BE2C (cell line): ENCODE data around the gene GPC3.
"Not testable (repeated sequence)": the region's sequence is repeated elsewhere in the genome, so short reads cannot be mapped to it uniquely, and the experiment has no call there.

Experiments used
- DNase-seq: peaks from one replicate; pipeline ENCODE4 v3.0.0-alpha.2; 2020
- H3K27me3 ChIP-seq: fragments of 250-450 bp; sonication (Bioruptor Pico); 2 replicates; pipeline ENCODE4 v1.5.1; 2020; ENCODE audit warnings: mild to moderate bottlenecking
- H3K36me3 ChIP-seq: fragments of 250-450 bp; sonication (Bioruptor Pico); 2 replicates; pipeline ENCODE4 v1.5.1; 2020; ENCODE audit warnings: mild to moderate bottlenecking
- H3K4me1 ChIP-seq: fragments of 250-450 bp; sonication (Bioruptor Pico); 2 replicates; pipeline ENCODE4 v1.5.1; 2020
- H3K4me3 ChIP-seq: 2 replicates; pipeline ENCODE4 v1.5.1; 2011; ENCODE audit warnings: low read depth, low read length
- H3K9me3 ChIP-seq: fragments of 250-450 bp; sonication (Bioruptor Pico); 2 replicates; pipeline ENCODE4 v1.5.1; 2020
- TF ChIP-seq, protein P1 (sequence below): IDR thresholded peaks from 2 replicates; pipeline ENCODE4 v1.5.1; 2012; ENCODE audit warnings: mild to moderate bottlenecking, low read depth, low read length

Gene GPC3

DNA sequence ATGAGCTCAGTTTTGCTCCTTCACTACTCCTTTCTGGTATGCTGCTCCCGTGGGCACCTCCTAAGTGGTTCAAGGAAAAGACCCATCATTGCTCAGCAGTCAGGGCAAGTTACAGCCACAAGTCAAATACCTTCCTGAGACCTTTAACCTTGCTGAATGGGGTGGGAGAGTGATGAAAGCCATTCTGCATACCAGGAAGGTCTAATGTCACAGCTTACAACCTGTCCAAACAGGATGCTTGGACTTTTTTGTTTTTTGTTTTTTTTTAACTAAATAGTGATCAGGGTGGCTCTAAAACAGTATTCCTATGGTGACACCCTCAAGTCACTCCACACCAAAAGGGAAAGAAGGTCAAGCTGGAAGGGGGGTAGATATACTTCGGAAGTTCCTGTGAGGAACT is 93.1 kb downstream of the GPC3 start:
- Histone ChIP-seq H3K4me1 (no peaks in the 10 kb centered on the region), H3K27me3 (no peaks in the 10 kb centered on the region), H3K9me3 (no peaks in the 10 kb centered on the region), H3K36me3 (no peaks in the 10 kb centered on the region), H3K4me3 (no peak overlapping the region)
- TF ChIP-seq, protein P1, sequence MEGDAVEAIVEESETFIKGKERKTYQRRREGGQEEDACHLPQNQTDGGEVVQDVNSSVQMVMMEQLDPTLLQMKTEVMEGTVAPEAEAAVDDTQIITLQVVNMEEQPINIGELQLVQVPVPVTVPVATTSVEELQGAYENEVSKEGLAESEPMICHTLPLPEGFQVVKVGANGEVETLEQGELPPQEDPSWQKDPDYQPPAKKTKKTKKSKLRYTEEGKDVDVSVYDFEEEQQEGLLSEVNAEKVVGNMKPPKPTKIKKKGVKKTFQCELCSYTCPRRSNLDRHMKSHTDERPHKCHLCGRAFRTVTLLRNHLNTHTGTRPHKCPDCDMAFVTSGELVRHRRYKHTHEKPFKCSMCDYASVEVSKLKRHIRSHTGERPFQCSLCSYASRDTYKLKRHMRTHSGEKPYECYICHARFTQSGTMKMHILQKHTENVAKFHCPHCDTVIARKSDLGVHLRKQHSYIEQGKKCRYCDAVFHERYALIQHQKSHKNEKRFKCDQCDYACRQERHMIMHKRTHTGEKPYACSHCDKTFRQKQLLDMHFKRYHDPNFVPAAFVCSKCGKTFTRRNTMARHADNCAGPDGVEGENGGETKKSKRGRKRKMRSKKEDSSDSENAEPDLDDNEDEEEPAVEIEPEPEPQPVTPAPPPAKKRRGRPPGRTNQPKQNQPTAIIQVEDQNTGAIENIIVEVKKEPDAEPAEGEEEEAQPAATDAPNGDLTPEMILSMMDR: no peak
- DNase-seq: no peak

DNA sequence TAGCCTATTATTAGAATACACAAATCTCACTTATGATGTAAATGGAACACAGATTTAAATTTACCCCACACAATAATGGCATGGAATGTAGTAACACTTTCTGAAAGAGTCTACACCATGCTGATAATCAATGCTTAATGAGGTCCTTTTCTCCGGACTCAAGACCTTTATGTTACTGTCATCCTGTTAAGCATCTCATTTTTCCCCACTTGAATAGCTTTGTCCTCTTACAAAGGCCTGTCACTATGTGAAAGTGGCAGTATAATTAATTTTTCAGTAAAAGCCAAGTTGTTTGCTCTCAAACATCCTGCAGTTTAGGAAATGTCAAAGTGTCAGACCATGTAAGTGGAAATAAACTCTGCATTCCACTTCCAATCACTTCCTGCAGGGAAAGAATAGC is 96.4 kb downstream of the GPC3 start:
- H3K9me3 ChIP-seq: no peaks in the 10 kb centered on the region
- TF ChIP-seq, protein P1: no peak
- H3K36me3 ChIP-seq: no peaks in the 10 kb centered on the region
- no peaks in the 10 kb centered on the region for H3K4me1 ChIP-seq
- no peak for DNase-seq
- no peaks in the 10 kb centered on the region for H3K27me3 ChIP-seq
- H3K4me3 ChIP-seq: no peak overlapping the region

DNA sequence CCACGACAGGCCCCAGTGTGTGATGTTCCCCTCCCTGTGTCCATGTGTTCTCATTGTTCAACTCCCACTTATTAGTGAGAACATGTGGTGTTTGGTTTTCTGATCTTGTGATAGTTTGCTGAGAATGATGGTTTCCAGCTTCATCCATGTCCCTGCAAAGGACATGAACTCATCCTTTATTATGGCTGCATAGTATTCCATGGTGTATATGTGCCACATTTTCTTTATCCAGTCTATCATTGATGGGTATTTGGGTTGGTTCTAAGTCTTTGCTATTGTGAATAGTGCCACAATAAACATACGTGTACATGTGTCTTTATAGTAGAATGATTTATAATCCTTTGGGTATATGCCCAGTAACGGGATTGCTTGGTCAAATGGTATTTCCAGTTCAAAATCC is 97.3 kb downstream of the GPC3 start:
- H3K4me1 ChIP-seq, DNase-seq, H3K27me3 ChIP-seq: not testable (repeated sequence)

DNA sequence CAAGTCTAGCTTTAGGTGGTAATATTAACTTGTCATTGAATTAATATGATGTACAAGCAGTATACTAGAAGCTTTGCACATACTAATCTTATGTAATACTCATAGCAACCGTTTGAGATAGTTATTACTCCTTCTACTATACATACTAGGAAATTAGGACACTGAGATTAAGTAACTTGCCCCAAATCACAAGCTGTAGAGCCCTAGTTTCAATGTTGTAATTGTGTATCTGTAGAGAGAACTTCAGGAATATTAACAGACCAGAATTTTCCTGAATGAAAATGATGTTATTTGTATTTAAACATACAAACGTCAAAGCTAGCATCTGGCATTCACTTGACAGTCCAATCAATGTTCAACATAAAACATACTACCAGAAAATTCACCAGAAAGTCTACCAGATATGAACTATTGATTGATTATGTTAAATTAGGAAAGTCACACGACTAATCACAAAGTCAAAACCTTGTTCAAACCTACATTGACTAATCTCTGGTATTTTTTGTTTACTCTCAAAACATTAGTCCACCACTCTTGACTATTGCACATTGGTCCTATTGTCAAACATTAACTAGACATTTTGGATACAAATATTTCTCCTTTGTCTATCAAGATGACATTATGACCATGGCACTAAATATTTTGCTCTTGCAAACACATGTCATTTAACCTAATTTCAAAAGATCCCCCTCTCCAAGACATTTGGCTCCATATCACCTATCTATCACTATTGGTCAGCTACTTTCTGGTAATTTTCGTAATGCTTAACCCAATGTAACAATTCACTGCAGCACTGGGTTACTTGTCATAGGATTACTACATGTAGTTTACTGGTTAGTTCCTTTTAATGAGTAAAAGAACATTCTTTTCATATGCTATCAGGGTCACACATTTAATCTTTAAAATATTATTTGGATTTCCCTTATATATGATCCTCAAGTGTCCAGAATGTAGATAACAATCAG is 100.7 kb downstream of the GPC3 start:
- Histone ChIP-seq H3K4me1 (no peaks in the 10 kb centered on the region), H3K27me3 (no peaks in the 10 kb centered on the region), H3K4me3 (no peak overlapping the region), H3K9me3 (no peaks in the 10 kb centered on the region), H3K36me3 (no peaks in the 10 kb centered on the region)
- no peak for DNase-seq
- TF ChIP-seq, protein P1: no peak

More for the DNA sequence above, 97.3 kb downstream of the GPC3 start:
- H3K9me3 ChIP-seq, H3K36me3 ChIP-seq, H3K4me3 ChIP-seq: not testable (repeated sequence)

DNA sequence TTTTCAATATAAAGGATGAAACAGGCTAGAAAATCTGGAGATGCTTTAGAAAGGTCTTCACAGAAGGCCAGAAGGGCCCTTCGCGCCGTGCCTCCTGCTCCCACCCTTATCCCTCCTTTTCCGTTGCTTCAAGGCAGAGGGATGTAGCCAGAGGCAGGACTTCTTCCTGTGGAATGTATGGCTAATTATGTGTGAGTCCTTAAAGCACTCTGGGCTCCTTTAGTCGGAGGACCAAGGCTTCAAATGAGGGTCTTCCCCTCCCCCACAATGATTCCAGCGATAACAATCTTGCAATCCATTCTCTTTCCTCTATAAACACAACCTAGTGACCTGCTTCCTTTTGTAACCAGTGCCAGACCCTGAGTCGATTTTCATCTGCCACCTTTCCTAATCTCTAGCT is 103.5 kb downstream of the GPC3 start:
- no peaks in the 10 kb centered on the region for H3K36me3 ChIP-seq
- no peak overlapping the region for H3K4me3 ChIP-seq
- no peaks in the 10 kb centered on the region for H3K27me3 ChIP-seq
- TF ChIP-seq, protein P1: no peak
- DNase-seq: no peak
- H3K9me3 ChIP-seq: no peaks in the 10 kb centered on the region
- H3K4me1 ChIP-seq: no peaks in the 10 kb centered on the region

DNA sequence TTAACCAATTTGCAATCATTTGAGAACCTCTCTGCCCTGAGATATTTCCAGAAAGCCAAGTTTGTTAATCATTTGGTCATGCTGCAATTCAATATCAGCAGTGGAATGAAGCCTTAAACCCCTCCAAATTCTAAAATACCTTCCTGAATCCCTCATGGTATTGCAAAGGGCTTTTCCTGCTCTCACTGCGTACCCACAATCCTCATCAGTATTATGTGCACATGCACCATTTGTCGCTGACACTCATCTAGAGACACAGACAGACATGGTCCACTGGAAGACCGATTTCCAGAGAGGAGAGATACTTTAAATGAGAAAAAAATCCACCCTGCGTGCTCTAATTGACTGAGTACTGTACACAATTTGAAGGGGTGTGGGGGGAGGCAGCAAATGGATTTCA is 104.4 kb downstream of the GPC3 start:
- TF ChIP-seq, protein P1: no peak
- Histone ChIP-seq H3K9me3 (no peaks in the 10 kb centered on the region), H3K4me3 (no peak overlapping the region), H3K36me3 (no peaks in the 10 kb centered on the region), H3K27me3 (no peaks in the 10 kb centered on the region), H3K4me1 (no peaks in the 10 kb centered on the region)
- no peak for DNase-seq
